Measurements from ENCODE around the gene KIAA0586.
"Not testable (repeated sequence)": the region's sequence is repeated elsewhere in the genome, so short reads cannot be mapped to it uniquely, and the experiment has no call there.

DNA sequence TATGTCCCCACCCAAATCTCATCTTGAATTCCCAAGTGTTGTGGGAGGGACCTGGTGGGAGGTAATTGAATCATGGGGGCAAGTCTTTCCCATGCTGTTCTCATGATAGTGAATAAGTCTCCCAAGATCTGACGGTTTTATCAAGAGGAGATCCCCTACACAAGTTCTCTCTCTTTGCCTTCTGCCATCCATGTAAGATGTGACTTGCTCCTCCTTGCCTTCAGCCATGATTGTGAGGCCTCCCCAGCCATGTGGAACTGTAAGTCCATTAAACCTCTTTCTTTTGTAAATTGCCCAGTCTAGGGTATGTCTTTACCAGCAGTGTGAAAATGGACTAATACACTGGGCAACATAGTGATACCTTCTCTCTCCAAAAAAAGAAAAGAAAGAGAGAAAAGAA, 10.6 kb upstream of the KIAA0586 start:
- not testable (repeated sequence) for TF ChIP-seq EZH2 (IDR thresholded peaks at IDR 0.05; ENCODE audit: insufficient read depth, low read length)
- TF ChIP-seq, protein P1, sequence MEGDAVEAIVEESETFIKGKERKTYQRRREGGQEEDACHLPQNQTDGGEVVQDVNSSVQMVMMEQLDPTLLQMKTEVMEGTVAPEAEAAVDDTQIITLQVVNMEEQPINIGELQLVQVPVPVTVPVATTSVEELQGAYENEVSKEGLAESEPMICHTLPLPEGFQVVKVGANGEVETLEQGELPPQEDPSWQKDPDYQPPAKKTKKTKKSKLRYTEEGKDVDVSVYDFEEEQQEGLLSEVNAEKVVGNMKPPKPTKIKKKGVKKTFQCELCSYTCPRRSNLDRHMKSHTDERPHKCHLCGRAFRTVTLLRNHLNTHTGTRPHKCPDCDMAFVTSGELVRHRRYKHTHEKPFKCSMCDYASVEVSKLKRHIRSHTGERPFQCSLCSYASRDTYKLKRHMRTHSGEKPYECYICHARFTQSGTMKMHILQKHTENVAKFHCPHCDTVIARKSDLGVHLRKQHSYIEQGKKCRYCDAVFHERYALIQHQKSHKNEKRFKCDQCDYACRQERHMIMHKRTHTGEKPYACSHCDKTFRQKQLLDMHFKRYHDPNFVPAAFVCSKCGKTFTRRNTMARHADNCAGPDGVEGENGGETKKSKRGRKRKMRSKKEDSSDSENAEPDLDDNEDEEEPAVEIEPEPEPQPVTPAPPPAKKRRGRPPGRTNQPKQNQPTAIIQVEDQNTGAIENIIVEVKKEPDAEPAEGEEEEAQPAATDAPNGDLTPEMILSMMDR (IDR thresholded peaks at IDR 0.05; ENCODE audit: insufficient read depth, low read depth, low read length) = not testable (repeated sequence)
